Activated T-helper 1 cell treated with anti-CD3 and anti-CD28 coated beads, Interleukin-12 subunit alpha, Interleukin-12 subunit beta, Interleukin-2, Interleukin-4 antibody, amounts not matched to agents 30 ng/mL and 10 ng/mL and 1 ng/mL, durations not matched to agents 14 hours and 24 hours and 36 hours (primary cell): ENCODE data around the gene FBXO10. TPM values are rescaled to one million over a fixed set of nuclear protein-coding genes. Genes with fewer than 3 reads are reported as not detected.

Source experiments
- DNase-seq: peaks from one replicate; pipeline ENCODE4 v3.0.0; 2021; ENCODE audit warnings: low spot score
- H3K27ac Mint-ChIP-seq: one replicate; pipeline ENCODE4 v1.8.0; 2021; ENCODE audit warnings: mild to moderate bottlenecking, mixed read lengths
- H3K27me3 Mint-ChIP-seq: one replicate; pipeline ENCODE4 v1.8.0; 2022; ENCODE audit warnings: mild to moderate bottlenecking, moderate library complexity, mixed read lengths; ENCODE audit not compliant: insufficient read depth
- H3K36me3 Mint-ChIP-seq: one replicate; pipeline ENCODE4 v1.8.0; 2021; ENCODE audit warnings: low read depth, mixed read lengths
- H3K4me1 Mint-ChIP-seq: one replicate; pipeline ENCODE4 v1.8.0; 2021; ENCODE audit warnings: low read depth, mixed read lengths
- H3K4me3 Mint-ChIP-seq: one replicate; pipeline ENCODE4 v1.8.0; 2021; ENCODE audit warnings: mild to moderate bottlenecking, moderate library complexity, mixed read lengths
- H3K9me3 Mint-ChIP-seq: one replicate; pipeline ENCODE4 v1.8.0; 2021; ENCODE audit warnings: mixed read lengths
- intact Hi-C: fragments of 100-400 bp; cut with micrococcal nuclease; formaldehyde crosslinking; loops from one replicate; pipeline ENCODE4 v1.15.1; 2024
- total RNA-seq: library from RNA; stranded (reverse); gene quantifications from 2 replicates; pipeline ENCODE4 v1.2.3, GENCODE V29; 2022

The FBXO10 gene
- total RNA-seq, 1 donor from 2014 or later = 2.9 TPM

GRCh38 chr9:37575511-37575914, 667 bp downstream of the FBXO10 start:
- no peak for DNase-seq
- intact Hi-C loops = no loop called here
- peaks cover 31% of the 10 kb centered on the region for H3K4me1 Mint-ChIP-seq
- no peak overlapping the region for H3K27ac Mint-ChIP-seq
- peak overlapping the region; percentile 79 for H3K4me3 Mint-ChIP-seq
- H3K9me3 Mint-ChIP-seq = no peaks in the 10 kb centered on the region
- peaks cover 9% of the 10 kb centered on the region for H3K27me3 Mint-ChIP-seq
- peaks cover 7% of the 10 kb centered on the region for H3K36me3 Mint-ChIP-seq

GRCh38 chr9:37575001-37575400, 1.2 kb downstream of the FBXO10 start:
- Mint-ChIP-seq H3K4me1 (peaks cover 31% of the 10 kb centered on the region), H3K9me3 (no peaks in the 10 kb centered on the region), H3K27me3 (peaks cover 9% of the 10 kb centered on the region), H3K27ac (no peak overlapping the region), H3K36me3 (peaks cover 5% of the 10 kb centered on the region), H3K4me3 (peak overlapping the region; percentile 79)
- DNase-seq = no peak
- intact Hi-C loops = no loop called here

GRCh38 chr9:37574241-37574721, 1.9 kb downstream of the FBXO10 start:
- Mint-ChIP-seq H3K27ac (no peak overlapping the region), H3K36me3 (peaks cover 5% of the 10 kb centered on the region), H3K27me3 (peaks cover 9% of the 10 kb centered on the region), H3K4me3 (peak overlapping the region; percentile 28), H3K9me3 (no peaks in the 10 kb centered on the region), H3K4me1 (peaks cover 31% of the 10 kb centered on the region)
- intact Hi-C loops = no loop called here
- DNase-seq = no peak

- Mint-ChIP-seq H3K27ac (no peak overlapping the region), H3K36me3 (peaks cover 1% of the 10 kb centered on the region), H3K4me3 (no peak overlapping the region), H3K4me1 (peaks cover 18% of the 10 kb centered on the region), H3K27me3 (peaks cover 9% of the 10 kb centered on the region), H3K9me3 (no peaks in the 10 kb centered on the region)
- intact Hi-C loops = no loop called here
- DNase-seq = no peak
These were observed 4.9 kb downstream of the FBXO10 start for GRCh38 chr9:37571282-37571681.

GRCh38 chr9:37566716-37567115, 9.5 kb downstream of the FBXO10 start:
- intact Hi-C loops = no loop called here
- Mint-ChIP-seq H3K27ac (no peak overlapping the region), H3K4me3 (no peak overlapping the region), H3K36me3 (peaks cover 6% of the 10 kb centered on the region), H3K4me1 (no peaks in the 10 kb centered on the region), H3K27me3 (no peaks in the 10 kb centered on the region), H3K9me3 (peaks cover 25% of the 10 kb centered on the region)
- DNase-seq = no peak

GRCh38 chr9:37565661-37566618, 10.2 kb downstream of the FBXO10 start:
- Mint-ChIP-seq H3K4me3 (no peak overlapping the region), H3K4me1 (no peaks in the 10 kb centered on the region), H3K9me3 (peaks cover 25% of the 10 kb centered on the region), H3K27ac (no peak overlapping the region), H3K36me3 (peaks cover 6% of the 10 kb centered on the region), H3K27me3 (no peaks in the 10 kb centered on the region)
- DNase-seq = no peak
- intact Hi-C loops = no loop called here

- Mint-ChIP-seq H3K4me1 (no peaks in the 10 kb centered on the region), H3K4me3 (no peak overlapping the region), H3K27me3 (no peaks in the 10 kb centered on the region), H3K27ac (no peak overlapping the region), H3K36me3 (peaks cover 6% of the 10 kb centered on the region), H3K9me3 (peaks cover 25% of the 10 kb centered on the region)
- no peak for DNase-seq
- intact Hi-C loops = no loop called here
These were observed 11.3 kb downstream of the FBXO10 start for GRCh38 chr9:37564916-37565315.

- intact Hi-C loops = no loop called here
These were observed 12.2 kb downstream of the FBXO10 start for GRCh38 chr9:37563806-37564513.

GRCh38 chr9:37562826-37563225, 13.4 kb downstream of the FBXO10 start:
- Mint-ChIP-seq H3K27me3 (no peaks in the 10 kb centered on the region), H3K4me3 (no peak overlapping the region), H3K9me3 (peaks cover 25% of the 10 kb centered on the region), H3K27ac (no peak overlapping the region), H3K4me1 (no peaks in the 10 kb centered on the region), H3K36me3 (peaks cover 5% of the 10 kb centered on the region)
- intact Hi-C loops = no loop called here
- DNase-seq = no peak

More at GRCh38 chr9:37563806-37564513, 12.2 kb downstream of the FBXO10 start:
- H3K27me3 Mint-ChIP-seq = no peaks in the 10 kb centered on the region
- H3K9me3 Mint-ChIP-seq = peaks cover 25% of the 10 kb centered on the region
- peaks cover 6% of the 10 kb centered on the region for H3K36me3 Mint-ChIP-seq
- no peak for DNase-seq
- no peaks in the 10 kb centered on the region for H3K4me1 Mint-ChIP-seq
- no peak overlapping the region for H3K27ac Mint-ChIP-seq
- no peak overlapping the region for H3K4me3 Mint-ChIP-seq

- Mint-ChIP-seq H3K27me3 (no peaks in the 10 kb centered on the region), H3K36me3 (peaks cover 5% of the 10 kb centered on the region), H3K4me3 (no peak overlapping the region), H3K4me1 (no peaks in the 10 kb centered on the region), H3K9me3 (peaks cover 25% of the 10 kb centered on the region), H3K27ac (no peak overlapping the region)
- intact Hi-C loops = no loop called here
- no peak for DNase-seq
These were observed 14.5 kb downstream of the FBXO10 start for GRCh38 chr9:37561682-37562081.

GRCh38 chr9:37559855-37560592, 16.2 kb downstream of the FBXO10 start:
- Mint-ChIP-seq H3K4me3 (no peak overlapping the region), H3K4me1 (no peaks in the 10 kb centered on the region), H3K36me3 (peaks cover 5% of the 10 kb centered on the region), H3K27me3 (no peaks in the 10 kb centered on the region), H3K9me3 (peaks cover 20% of the 10 kb centered on the region), H3K27ac (no peak overlapping the region)
- no peak for DNase-seq
- intact Hi-C loops = no loop called here

- Mint-ChIP-seq H3K4me3 (no peak overlapping the region), H3K27ac (no peak overlapping the region), H3K36me3 (peaks cover 5% of the 10 kb centered on the region), H3K9me3 (peaks cover 11% of the 10 kb centered on the region), H3K4me1 (no peaks in the 10 kb centered on the region), H3K27me3 (peaks cover 4% of the 10 kb centered on the region)
- intact Hi-C loops = no loop called here
- no peak for DNase-seq
These were observed 17.1 kb downstream of the FBXO10 start for GRCh38 chr9:37559125-37559524.
